HG03469 (cell line): Measurements from ENCODE around the gene CYP4F3.
"Not testable (repeated sequence)": the region's sequence is repeated elsewhere in the genome, so short reads cannot be mapped to it uniquely, and the experiment has no call there.

Experiments
- ATAC-seq: cut with Tn5 transposase; IDR thresholded peaks from one replicate; pipeline ENCODE4 v1.9.1; 2021; ENCODE audit warnings: mild to moderate bottlenecking, moderate library complexity, moderate number of reproducible peaks; ENCODE audit not compliant: unreplicated experiment

CYP4F3 gene

GRCh38 chr19:15666186-15666585 is 25.5 kb downstream of the CYP4F3 start:
- ATAC-seq, result no peak

GRCh38 chr19:15666883-15667282 is 26.2 kb downstream of the CYP4F3 start:
- no peak for ATAC-seq

- ATAC-seq, result no peak
Observed at GRCh38 chr19:15669440-15669839, 28.7 kb downstream of the CYP4F3 start.

GRCh38 chr19:15669891-15670290 is 29.2 kb downstream of the CYP4F3 start:
- no peak for ATAC-seq

GRCh38 chr19:15671237-15671821 is 30.6 kb downstream of the CYP4F3 start:
- no peak for ATAC-seq

- no peak for ATAC-seq
Observed at GRCh38 chr19:15671891-15672579, 31.3 kb downstream of the CYP4F3 start.

- ATAC-seq, result no peak
Observed at GRCh38 chr19:15672580-15673175, 32.0 kb downstream of the CYP4F3 start, which contains the start of gene CYP4F12. CYP4F12 (plus strand) TSS chr19:15673087; CDS start chr19:15673530, 443 bp downstream.

- no peak for ATAC-seq
Observed at GRCh38 chr19:15673176-15673654, 32.5 kb downstream of the CYP4F3 start.

GRCh38 chr19:15675560-15675959 is 34.9 kb downstream of the CYP4F3 start:
- ATAC-seq, result no peak

GRCh38 chr19:15679089-15679488 is 38.4 kb downstream of the CYP4F3 start:
- ATAC-seq, result no peak

GRCh38 chr19:15679865-15680264 is 39.2 kb downstream of the CYP4F3 start:
- not testable (repeated sequence) for ATAC-seq

GRCh38 chr19:15680478-15681322 is 40.0 kb downstream of the CYP4F3 start:
- no peak for ATAC-seq

GRCh38 chr19:15683411-15683810 is 42.7 kb downstream of the CYP4F3 start:
- no peak for ATAC-seq

GRCh38 chr19:15684828-15685227 is 44.1 kb downstream of the CYP4F3 start:
- no peak for ATAC-seq

- no peak for ATAC-seq
Observed at GRCh38 chr19:15696654-15697194, 56.0 kb downstream of the CYP4F3 start.

- no peak for ATAC-seq
Observed at GRCh38 chr19:15701757-15702533, 61.2 kb downstream of the CYP4F3 start.

GRCh38 chr19:15702534-15702930 is 61.8 kb downstream of the CYP4F3 start:
- ATAC-seq, result no peak
